K562 (cell line): ENCODE data around the gene MBD2. TPM values are rescaled to one million over a fixed set of nuclear protein-coding genes. Genes with fewer than 3 reads are reported as not detected.

Source experiments
- CTBP1 ChIP-seq: fragments of 450-650 bp; IDR thresholded peaks from 2 replicates; pipeline ENCODE4 v1.6.1; 2016; ENCODE audit warnings: borderline replicate concordance
- ESRRA ChIP-seq: fragments of 450-650 bp; IDR thresholded peaks from 2 replicates; pipeline ENCODE4 v1.6.1; 2014; ENCODE audit warnings: low read depth, mild to moderate bottlenecking, moderate library complexity, borderline replicate concordance
- ETV5 ChIP-seq: sonication (generic); formaldehyde crosslinking; IDR thresholded peaks from 2 replicates; pipeline ENCODE4 v1.4.0; 2020; ENCODE audit warnings: low read depth, mild to moderate bottlenecking, missing genetic modification reagents
- HNRNPK ChIP-seq: fragments of 200-400 bp; formaldehyde crosslinking; IDR thresholded peaks from one replicate; pipeline ENCODE4 v1.6.1; 2018; ENCODE audit warnings: mild to moderate bottlenecking, low read depth, low read length; ENCODE audit not compliant: poor library complexity, severe bottlenecking
- MBD2 ChIP-seq: sonication (generic); IDR thresholded peaks from 2 replicates; pipeline ENCODE4 v1.6.1; 2016; ENCODE audit warnings: low read depth, borderline replicate concordance
- MIER1 ChIP-seq: fragments of 450-650 bp; IDR thresholded peaks from 2 replicates; pipeline ENCODE4 v1.6.1; 2016; ENCODE audit warnings: antibody characterized with exemption, mild to moderate bottlenecking, low read depth
- POLR2AphosphoS2 ChIP-seq: IDR thresholded peaks from 2 replicates; pipeline ENCODE4 v1.6.1; 2012; ENCODE audit warnings: low read length, improper control_type of control experiment
- SP2 ChIP-seq: IDR thresholded peaks from 2 replicates; pipeline ENCODE4 v1.6.1; 2011; ENCODE audit warnings: mild to moderate bottlenecking, low read depth, low read length, moderate library complexity; ENCODE audit not compliant: poor library complexity, severe bottlenecking; ENCODE audit errors: extremely low read depth
- ZBTB17 ChIP-seq: fragments of 450-650 bp; formaldehyde crosslinking; IDR thresholded peaks from 2 replicates; pipeline ENCODE4 v1.4.0; 2020; ENCODE audit warnings: mild to moderate bottlenecking
- ZFX ChIP-seq: sonication (generic); formaldehyde crosslinking; IDR thresholded peaks from 2 replicates; pipeline ENCODE4 v1.8.0; 2022; ENCODE audit warnings: mild to moderate bottlenecking, missing genetic modification reagents, moderate library complexity
- ZNF263 ChIP-seq: sonication (generic); formaldehyde crosslinking; IDR thresholded peaks from 2 replicates; pipeline ENCODE4 v1.8.0; 2022; ENCODE audit warnings: mild to moderate bottlenecking, missing genetic modification reagents, borderline replicate concordance
- polyA plus RNA-seq, 8 experiments: library from polyadenylated mRNA; depleted of rRNA in 4 of 8; stranded (reverse) in 5 of 8; unstranded in 3 of 8; fragments of >200 nt; fragmentation: Nextera tagmentation in 2 of 8; fragmentation: Illumina TruSeq in 1 of 8; extraction: Ambion mirVana in 2 of 8; extraction: Trizol in 1 of 8; gene quantifications; 2 replicates each; pipeline versions ENCODE4 v1.2.1 to v1.2.3, GENCODE V29; 2011 to 2014; ENCODE audit warnings: inconsistent platforms in 1 of 8, missing spikeins in 1 of 8
- total RNA-seq, 7 experiments: library from RNA; depleted of rRNA in 6 of 7; stranded (reverse); fragments of >200 nt in 6 of 7; fragmentation: Illumina TruSeq in 2 of 7; extraction: Trizol in 2 of 7; gene quantifications; 2 replicates each; pipeline versions ENCODE4 v1.2.1 to v1.2.3, GENCODE V29; 2011 to 2021; ENCODE audit warnings: low replicate concordance in 1 of 7
- TF ChIP-seq, protein P1 (sequence below): sonication (generic); formaldehyde crosslinking; IDR thresholded peaks from 2 replicates; pipeline ENCODE4 v1.8.1; 2023; ENCODE audit warnings: mild to moderate bottlenecking, missing genetic modification reagents, moderate library complexity
- TF ChIP-seq, protein P2 (sequence below): fragments of 450-650 bp; IDR thresholded peaks from 2 replicates; pipeline ENCODE4 v1.7.1; 2018; ENCODE audit warnings: mild to moderate bottlenecking, low read depth; ENCODE audit not compliant: partially characterized antibody
- TF ChIP-seq, protein P3 (sequence below): fragments of 250-450 bp; sonication (Bioruptor Pico); IDR thresholded peaks from 2 replicates; pipeline ENCODE4 v1.8.0; 2021; ENCODE audit warnings: moderate library complexity, mild to moderate bottlenecking, inconsistent platforms
- TF ChIP-seq, protein P4 (sequence below): fragments of 250-450 bp; sonication (Bioruptor Pico); IDR thresholded peaks from 2 replicates; pipeline ENCODE4 v1.9.0; 2021; ENCODE audit warnings: mild to moderate bottlenecking, inconsistent platforms
- TF ChIP-seq, protein P5 (sequence below): fragments of 250-450 bp; sonication (Bioruptor Pico); IDR thresholded peaks from 2 replicates; pipeline ENCODE4 v1.5.1; 2021; ENCODE audit warnings: mild to moderate bottlenecking
- TF ChIP-seq, protein P6 (sequence below): sonication (generic); formaldehyde crosslinking; IDR thresholded peaks from 2 replicates; pipeline ENCODE4 v1.8.1; 2022; ENCODE audit warnings: missing genetic modification reagents

MBD2 gene
- total and polyA plus RNA-seq, 9 of the 15 experiments (the other 6 are each of a cell fraction or from before 2014, with no cell fraction given): 4.4 to 40.2 (median 13.9) TPM

DNA sequence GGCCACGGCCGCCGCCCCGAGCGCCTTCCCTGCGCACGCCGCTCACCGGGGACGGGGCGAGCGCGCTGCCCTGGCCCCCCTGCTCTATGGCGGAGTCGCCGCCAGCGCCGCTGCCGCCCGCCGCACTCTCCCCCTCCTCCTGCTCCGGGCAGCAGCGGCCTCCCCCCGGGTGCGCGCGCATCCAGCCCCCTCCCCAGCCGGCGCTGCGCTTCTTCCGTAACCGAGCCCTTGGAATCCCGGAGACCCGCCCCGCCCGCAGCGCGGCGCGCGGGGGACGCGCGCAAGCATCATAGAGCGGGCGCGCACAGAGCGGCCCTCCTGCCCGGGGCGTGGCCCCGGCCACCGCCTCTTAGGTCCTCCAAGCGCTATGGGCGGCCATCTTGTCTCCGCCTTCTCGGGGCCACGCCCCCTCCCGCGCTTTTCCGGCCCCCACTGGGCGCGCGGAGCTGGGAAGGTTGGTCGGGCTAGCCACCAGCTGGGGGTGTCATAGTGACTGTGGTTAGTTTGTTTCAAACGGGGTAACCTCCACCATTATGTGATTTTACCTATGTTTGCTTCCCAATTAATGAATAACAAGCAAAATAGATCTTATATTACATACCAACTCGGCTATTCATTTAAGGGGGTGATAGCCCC, at the start of gene MBD2 (continued):
- TF ChIP-seq, protein P1, sequence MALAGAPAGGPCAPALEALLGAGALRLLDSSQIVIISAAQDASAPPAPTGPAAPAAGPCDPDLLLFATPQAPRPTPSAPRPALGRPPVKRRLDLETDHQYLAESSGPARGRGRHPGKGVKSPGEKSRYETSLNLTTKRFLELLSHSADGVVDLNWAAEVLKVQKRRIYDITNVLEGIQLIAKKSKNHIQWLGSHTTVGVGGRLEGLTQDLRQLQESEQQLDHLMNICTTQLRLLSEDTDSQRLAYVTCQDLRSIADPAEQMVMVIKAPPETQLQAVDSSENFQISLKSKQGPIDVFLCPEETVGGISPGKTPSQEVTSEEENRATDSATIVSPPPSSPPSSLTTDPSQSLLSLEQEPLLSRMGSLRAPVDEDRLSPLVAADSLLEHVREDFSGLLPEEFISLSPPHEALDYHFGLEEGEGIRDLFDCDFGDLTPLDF: peak; percentile 48; the same call in 1 of the 2 replicates
- peak; percentile 84 for TF ChIP-seq CTBP1
- no peak for TF ChIP-seq ETV5 (CRISPR knock-in tag)
- TF ChIP-seq, protein P2, sequence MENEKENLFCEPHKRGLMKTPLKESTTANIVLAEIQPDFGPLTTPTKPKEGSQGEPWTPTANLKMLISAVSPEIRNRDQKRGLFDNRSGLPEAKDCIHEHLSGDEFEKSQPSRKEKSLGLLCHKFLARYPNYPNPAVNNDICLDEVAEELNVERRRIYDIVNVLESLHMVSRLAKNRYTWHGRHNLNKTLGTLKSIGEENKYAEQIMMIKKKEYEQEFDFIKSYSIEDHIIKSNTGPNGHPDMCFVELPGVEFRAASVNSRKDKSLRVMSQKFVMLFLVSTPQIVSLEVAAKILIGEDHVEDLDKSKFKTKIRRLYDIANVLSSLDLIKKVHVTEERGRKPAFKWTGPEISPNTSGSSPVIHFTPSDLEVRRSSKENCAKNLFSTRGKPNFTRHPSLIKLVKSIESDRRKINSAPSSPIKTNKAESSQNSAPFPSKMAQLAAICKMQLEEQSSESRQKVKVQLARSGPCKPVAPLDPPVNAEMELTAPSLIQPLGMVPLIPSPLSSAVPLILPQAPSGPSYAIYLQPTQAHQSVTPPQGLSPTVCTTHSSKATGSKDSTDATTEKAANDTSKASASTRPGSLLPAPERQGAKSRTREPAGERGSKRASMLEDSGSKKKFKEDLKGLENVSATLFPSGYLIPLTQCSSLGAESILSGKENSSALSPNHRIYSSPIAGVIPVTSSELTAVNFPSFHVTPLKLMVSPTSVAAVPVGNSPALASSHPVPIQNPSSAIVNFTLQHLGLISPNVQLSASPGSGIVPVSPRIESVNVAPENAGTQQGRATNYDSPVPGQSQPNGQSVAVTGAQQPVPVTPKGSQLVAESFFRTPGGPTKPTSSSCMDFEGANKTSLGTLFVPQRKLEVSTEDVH: peak; percentile 17
- 0 out of 2 replicates have a peak, but pooled peaks have one; percentile 36 for TF ChIP-seq ESRRA
- no peak for TF ChIP-seq MIER1
- no peak for TF ChIP-seq ZBTB17 (CRISPR knock-in tag)
- TF ChIP-seq, protein P3, sequence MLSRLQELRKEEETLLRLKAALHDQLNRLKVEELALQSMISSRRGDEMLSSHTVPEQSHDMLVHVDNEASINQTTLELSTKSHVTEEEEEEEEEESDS: no peak
- TF ChIP-seq POLR2AphosphoS2: no peak
- TF ChIP-seq, protein P4, sequence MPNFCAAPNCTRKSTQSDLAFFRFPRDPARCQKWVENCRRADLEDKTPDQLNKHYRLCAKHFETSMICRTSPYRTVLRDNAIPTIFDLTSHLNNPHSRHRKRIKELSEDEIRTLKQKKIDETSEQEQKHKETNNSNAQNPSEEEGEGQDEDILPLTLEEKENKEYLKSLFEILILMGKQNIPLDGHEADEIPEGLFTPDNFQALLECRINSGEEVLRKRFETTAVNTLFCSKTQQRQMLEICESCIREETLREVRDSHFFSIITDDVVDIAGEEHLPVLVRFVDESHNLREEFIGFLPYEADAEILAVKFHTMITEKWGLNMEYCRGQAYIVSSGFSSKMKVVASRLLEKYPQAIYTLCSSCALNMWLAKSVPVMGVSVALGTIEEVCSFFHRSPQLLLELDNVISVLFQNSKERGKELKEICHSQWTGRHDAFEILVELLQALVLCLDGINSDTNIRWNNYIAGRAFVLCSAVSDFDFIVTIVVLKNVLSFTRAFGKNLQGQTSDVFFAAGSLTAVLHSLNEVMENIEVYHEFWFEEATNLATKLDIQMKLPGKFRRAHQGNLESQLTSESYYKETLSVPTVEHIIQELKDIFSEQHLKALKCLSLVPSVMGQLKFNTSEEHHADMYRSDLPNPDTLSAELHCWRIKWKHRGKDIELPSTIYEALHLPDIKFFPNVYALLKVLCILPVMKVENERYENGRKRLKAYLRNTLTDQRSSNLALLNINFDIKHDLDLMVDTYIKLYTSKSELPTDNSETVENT (CRISPR knock-in tag): peak; percentile 92
- TF ChIP-seq, protein P5, sequence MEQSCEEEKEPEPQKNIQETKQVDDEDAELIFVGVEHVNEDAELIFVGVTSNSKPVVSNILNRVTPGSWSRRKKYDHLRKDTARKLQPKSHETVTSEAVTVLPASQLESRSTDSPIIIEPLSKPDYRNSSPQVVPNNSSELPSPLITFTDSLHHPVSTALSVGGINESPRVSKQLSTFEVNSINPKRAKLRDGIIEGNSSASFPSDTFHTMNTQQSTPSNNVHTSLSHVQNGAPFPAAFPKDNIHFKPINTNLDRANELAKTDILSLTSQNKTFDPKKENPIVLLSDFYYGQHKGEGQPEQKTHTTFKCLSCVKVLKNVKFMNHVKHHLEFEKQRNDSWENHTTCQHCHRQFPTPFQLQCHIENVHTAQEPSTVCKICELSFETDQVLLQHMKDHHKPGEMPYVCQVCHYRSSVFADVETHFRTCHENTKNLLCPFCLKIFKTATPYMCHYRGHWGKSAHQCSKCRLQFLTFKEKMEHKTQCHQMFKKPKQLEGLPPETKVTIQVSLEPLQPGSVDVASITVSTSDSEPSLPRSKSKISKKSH (CRISPR knock-in tag): no peak
- TF ChIP-seq, protein P6, sequence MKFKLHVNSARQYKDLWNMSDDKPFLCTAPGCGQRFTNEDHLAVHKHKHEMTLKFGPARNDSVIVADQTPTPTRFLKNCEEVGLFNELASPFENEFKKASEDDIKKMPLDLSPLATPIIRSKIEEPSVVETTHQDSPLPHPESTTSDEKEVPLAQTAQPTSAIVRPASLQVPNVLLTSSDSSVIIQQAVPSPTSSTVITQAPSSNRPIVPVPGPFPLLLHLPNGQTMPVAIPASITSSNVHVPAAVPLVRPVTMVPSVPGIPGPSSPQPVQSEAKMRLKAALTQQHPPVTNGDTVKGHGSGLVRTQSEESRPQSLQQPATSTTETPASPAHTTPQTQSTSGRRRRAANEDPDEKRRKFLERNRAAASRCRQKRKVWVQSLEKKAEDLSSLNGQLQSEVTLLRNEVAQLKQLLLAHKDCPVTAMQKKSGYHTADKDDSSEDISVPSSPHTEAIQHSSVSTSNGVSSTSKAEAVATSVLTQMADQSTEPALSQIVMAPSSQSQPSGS: no peak
- TF ChIP-seq HNRNPK: peak; percentile 90
- no peak for TF ChIP-seq ZNF263 (CRISPR knock-in tag)
- no peak for TF ChIP-seq MBD2
- TF ChIP-seq ZFX (CRISPR knock-in tag): peak; percentile 41
- peak; percentile 90 for TF ChIP-seq SP2
